ENCODE results near the gene GANC. TPM values are rescaled to one million over a fixed set of nuclear protein-coding genes. Genes with fewer than 3 reads are reported as not detected.

GANC gene
- total RNA-seq, 1 experiment from 2014 or later, result 18.5 TPM

DNA sequence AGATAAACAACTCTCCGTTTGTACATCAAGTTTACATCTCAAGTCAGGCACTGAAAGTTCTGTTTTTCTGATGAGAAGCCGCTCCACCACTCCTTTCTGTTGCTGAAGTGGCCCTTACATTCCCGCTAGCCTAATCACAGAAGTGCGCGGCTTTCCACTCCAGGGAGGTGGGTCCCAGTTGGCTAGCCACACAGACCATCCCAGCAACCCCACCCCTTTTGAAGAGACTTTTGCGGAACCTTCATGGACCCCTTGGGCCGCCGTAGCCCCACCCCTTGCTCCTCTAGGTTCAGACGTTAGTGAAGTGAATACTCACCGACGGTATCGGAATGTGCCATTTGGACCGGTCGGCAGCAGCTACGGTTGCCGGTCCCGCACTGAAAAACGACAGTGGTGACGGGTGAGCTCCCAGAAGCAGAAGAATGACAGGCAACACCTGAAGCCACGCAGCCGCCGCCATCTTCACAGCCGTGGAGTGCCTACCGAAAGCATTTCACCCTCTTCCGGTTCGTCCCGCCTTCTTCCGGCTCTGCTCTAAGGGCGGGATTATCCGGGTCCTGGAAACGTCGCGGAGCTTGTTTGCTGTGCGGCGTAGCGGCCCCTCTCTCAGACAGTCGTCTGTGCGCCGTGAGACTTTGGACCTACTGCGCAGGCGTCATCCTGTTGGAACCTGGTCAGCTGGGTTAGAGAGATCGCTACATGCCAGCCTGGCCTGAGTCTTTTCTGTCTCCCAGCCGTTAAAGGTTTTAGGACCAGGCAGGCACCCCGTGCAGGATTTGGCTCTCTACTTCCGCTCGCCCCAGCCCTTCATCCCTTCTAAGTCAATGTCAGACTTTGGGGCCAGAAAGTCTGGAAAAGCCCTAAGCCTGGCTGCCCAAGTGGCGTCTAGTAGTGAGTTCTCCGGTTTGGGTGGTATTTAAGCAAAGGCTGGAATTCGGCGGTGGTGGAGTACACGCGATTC, at the start of gene GANC, which contains the start of gene TMEM87A (continued):
- TF ChIP-seq, protein P1, sequence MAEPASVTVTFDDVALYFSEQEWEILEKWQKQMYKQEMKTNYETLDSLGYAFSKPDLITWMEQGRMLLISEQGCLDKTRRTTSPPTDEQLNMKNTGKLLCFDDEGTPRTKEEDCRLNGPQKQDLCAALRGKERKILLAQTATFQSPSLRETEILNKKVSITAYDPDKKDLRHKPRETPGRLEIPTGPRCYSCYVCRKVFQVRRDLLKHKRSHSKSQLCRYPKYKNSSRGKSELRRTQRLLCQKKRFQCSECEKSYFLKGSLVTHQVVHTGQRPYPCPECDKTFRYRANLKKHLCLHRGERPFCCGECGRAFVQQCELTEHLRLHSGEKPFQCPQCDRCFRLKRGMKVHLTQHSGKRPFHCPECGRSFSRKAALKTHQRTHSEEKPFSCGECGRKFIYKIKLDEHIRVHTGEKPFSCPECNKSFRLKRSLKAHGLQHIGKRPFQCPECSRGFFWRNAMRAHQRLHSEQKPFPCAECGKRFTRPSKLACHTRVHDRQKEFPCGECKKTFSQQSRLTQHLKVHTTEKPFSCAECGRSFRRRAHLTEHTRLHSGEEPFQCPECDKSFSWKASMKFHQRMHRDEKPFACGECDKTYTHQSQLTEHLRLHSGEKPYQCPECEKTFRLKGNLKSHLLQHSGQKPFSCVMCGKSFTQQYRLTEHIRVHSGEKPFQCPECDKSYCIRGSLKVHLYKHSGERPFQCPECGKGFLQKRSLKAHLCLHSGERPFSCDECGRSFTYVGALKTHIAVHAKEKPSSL (CRISPR knock-in tag; conservative IDR thresholded peaks at IDR 0.05), result no peak
- peak; percentile 54; the same call in 1 of the 2 replicates for TF ChIP-seq ZNF232 (CRISPR knock-in tag; IDR thresholded peaks at IDR 0.05)
- TF ChIP-seq, protein P2, sequence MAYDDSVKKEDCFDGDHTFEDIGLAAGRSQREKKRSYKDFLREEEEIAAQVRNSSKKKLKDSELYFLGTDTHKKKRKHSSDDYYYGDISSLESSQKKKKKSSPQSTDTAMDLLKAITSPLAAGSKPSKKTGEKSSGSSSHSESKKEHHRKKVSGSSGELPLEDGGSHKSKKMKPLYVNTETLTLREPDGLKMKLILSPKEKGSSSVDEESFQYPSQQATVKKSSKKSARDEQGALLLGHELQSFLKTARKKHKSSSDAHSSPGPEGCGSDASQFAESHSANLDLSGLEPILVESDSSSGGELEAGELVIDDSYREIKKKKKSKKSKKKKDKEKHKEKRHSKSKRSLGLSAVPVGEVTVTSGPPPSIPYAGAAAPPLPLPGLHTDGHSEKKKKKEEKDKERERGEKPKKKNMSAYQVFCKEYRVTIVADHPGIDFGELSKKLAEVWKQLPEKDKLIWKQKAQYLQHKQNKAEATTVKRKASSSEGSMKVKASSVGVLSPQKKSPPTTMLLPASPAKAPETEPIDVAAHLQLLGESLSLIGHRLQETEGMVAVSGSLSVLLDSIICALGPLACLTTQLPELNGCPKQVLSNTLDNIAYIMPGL (CRISPR knock-in tag; IDR thresholded peaks at IDR 0.05), result 0 out of 2 replicates have a peak, but pooled peaks have one; percentile 30
- peak; percentile 93; the same call in 1 of the 2 replicates for TF ChIP-seq KAT7 (CRISPR knock-in tag; IDR thresholded peaks at IDR 0.05; ENCODE audit: borderline replicate concordance)
- TF ChIP-seq NFE2L1 (CRISPR knock-in tag; IDR thresholded peaks at IDR 0.05), result peak; percentile 66; the same call in 1 of the 2 replicates
- peak; percentile 45; the same call in 1 of the 2 replicates for TF ChIP-seq GABPB1 (CRISPR knock-in tag; IDR thresholded peaks at IDR 0.05)
- no peak for TF ChIP-seq ZNF219 (CRISPR knock-in tag; IDR thresholded peaks at IDR 0.05; ENCODE audit: borderline replicate concordance)
- TF ChIP-seq, protein P3, sequence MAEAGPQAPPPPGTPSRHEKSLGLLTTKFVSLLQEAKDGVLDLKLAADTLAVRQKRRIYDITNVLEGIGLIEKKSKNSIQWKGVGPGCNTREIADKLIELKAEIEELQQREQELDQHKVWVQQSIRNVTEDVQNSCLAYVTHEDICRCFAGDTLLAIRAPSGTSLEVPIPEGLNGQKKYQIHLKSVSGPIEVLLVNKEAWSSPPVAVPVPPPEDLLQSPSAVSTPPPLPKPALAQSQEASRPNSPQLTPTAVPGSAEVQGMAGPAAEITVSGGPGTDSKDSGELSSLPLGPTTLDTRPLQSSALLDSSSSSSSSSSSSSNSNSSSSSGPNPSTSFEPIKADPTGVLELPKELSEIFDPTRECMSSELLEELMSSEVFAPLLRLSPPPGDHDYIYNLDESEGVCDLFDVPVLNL (CRISPR knock-in tag; IDR thresholded peaks at IDR 0.05; ENCODE audit: borderline replicate concordance, low read depth), result 0 out of 2 replicates have a peak, but pooled peaks have one; percentile 29
- peak; percentile 68; the same call in 1 of the 2 replicates for TF ChIP-seq ESRRA (CRISPR knock-in tag; IDR thresholded peaks at IDR 0.05; ENCODE audit: borderline replicate concordance)
- peak; percentile 87 for TF ChIP-seq ETV6 (CRISPR knock-in tag; IDR thresholded peaks at IDR 0.05)
- peak; percentile 80 for TF ChIP-seq FOXK1 (CRISPR knock-in tag; IDR thresholded peaks at IDR 0.05)
- TF ChIP-seq SP1 (CRISPR knock-in tag; conservative IDR thresholded peaks at IDR 0.05), result peak; percentile 80
- TF ChIP-seq TCF7 (CRISPR knock-in tag; IDR thresholded peaks at IDR 0.05; ENCODE audit: low read depth), result no peak

DNA sequence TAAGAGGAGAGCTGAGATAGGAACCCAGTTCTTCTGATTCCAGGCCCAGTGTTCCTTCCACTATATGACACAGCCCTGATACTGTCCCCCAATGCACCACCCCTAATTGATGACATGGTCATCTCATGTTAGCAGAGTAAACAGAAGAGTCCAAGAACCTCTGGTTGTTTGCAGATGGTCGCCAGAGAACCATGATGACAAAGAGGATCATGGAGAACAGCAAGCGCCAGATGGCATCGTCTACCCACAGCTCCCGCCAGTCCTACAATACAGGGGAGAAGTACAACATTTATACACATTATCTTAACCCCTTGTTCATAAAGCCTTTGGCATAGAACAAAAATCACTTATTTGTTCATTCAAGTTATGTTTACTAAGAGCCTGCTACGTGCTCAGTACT, 46.4 kb upstream of the GANC start:
- Mint-ChIP-seq H3K27ac (no peak overlapping the region), H3K27me3 (ENCODE audit: low read depth) (no peaks in the 10 kb centered on the region), H3K9me3 (no peaks in the 10 kb centered on the region), H3K4me1 (no peaks in the 10 kb centered on the region), H3K36me3 (peaks cover 27% of the 10 kb centered on the region), H3K4me3 (no peak overlapping the region)
- TF ChIP-seq MYBL2 (CRISPR knock-in tag; IDR thresholded peaks at IDR 0.05), result no peak
- TF ChIP-seq, protein P4, sequence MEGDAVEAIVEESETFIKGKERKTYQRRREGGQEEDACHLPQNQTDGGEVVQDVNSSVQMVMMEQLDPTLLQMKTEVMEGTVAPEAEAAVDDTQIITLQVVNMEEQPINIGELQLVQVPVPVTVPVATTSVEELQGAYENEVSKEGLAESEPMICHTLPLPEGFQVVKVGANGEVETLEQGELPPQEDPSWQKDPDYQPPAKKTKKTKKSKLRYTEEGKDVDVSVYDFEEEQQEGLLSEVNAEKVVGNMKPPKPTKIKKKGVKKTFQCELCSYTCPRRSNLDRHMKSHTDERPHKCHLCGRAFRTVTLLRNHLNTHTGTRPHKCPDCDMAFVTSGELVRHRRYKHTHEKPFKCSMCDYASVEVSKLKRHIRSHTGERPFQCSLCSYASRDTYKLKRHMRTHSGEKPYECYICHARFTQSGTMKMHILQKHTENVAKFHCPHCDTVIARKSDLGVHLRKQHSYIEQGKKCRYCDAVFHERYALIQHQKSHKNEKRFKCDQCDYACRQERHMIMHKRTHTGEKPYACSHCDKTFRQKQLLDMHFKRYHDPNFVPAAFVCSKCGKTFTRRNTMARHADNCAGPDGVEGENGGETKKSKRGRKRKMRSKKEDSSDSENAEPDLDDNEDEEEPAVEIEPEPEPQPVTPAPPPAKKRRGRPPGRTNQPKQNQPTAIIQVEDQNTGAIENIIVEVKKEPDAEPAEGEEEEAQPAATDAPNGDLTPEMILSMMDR (IDR thresholded peaks at IDR 0.05), result no peak
- no peak for TF ChIP-seq GABPB1 (CRISPR knock-in tag; IDR thresholded peaks at IDR 0.05)
- TF ChIP-seq RORB (CRISPR knock-in tag; IDR thresholded peaks at IDR 0.05), result no peak
- no peak for TF ChIP-seq ZNF219 (CRISPR knock-in tag; IDR thresholded peaks at IDR 0.05; ENCODE audit: borderline replicate concordance)
- TF ChIP-seq, protein P2 (CRISPR knock-in tag; IDR thresholded peaks at IDR 0.05), result no peak
- TF ChIP-seq, protein P5, sequence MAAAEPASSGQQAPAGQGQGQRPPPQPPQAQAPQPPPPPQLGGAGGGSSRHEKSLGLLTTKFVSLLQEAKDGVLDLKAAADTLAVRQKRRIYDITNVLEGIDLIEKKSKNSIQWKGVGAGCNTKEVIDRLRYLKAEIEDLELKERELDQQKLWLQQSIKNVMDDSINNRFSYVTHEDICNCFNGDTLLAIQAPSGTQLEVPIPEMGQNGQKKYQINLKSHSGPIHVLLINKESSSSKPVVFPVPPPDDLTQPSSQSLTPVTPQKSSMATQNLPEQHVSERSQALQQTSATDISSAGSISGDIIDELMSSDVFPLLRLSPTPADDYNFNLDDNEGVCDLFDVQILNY (CRISPR knock-in tag; IDR thresholded peaks at IDR 0.05), result no peak
- TF ChIP-seq, protein P6, sequence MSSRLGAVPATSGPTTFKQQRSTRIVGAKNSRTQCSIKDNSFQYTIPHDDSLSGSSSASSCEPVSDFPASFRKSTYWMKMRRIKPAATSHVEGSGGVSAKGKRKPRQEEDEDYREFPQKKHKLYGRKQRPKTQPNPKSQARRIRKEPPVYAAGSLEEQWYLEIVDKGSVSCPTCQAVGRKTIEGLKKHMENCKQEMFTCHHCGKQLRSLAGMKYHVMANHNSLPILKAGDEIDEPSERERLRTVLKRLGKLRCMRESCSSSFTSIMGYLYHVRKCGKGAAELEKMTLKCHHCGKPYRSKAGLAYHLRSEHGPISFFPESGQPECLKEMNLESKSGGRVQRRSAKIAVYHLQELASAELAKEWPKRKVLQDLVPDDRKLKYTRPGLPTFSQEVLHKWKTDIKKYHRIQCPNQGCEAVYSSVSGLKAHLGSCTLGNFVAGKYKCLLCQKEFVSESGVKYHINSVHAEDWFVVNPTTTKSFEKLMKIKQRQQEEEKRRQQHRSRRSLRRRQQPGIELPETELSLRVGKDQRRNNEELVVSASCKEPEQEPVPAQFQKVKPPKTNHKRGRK (CRISPR knock-in tag; IDR thresholded peaks at IDR 0.05; ENCODE audit: borderline replicate concordance), result no peak
- TF ChIP-seq NFE2L1 (CRISPR knock-in tag; IDR thresholded peaks at IDR 0.05), result no peak
- TF ChIP-seq, protein P7, sequence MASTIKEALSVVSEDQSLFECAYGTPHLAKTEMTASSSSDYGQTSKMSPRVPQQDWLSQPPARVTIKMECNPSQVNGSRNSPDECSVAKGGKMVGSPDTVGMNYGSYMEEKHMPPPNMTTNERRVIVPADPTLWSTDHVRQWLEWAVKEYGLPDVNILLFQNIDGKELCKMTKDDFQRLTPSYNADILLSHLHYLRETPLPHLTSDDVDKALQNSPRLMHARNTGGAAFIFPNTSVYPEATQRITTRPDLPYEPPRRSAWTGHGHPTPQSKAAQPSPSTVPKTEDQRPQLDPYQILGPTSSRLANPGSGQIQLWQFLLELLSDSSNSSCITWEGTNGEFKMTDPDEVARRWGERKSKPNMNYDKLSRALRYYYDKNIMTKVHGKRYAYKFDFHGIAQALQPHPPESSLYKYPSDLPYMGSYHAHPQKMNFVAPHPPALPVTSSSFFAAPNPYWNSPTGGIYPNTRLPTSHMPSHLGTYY (CRISPR knock-in tag; IDR thresholded peaks at IDR 0.05), result no peak
- ChIA-PET CTCF (interaction anchor here (1.2 kb wide), 1 partner anchor 89 kb away, joined by 4 read pairs; no protein-coding TSS in a partner anchor), POLR2A (no interaction called here)
- no peak for ATAC-seq
- DNase-seq (ENCODE audit: low spot score), result no peak

All from WTC11 (cell line).